CD4-positive, alpha-beta T cell (primary cell): ENCODE results near the gene IL13RA1. TPM values are rescaled to one million over a fixed set of nuclear protein-coding genes. Genes with fewer than 3 reads are reported as not detected.

Experiments
- ATAC-seq: fragments of 200-7000 bp; cut with Tn5 transposase; one replicate; pipeline ENCODE4 v1.10.0; 2022; ENCODE audit warnings: mild to moderate bottlenecking; ENCODE audit not compliant: poor library complexity
- CTCF ChIA-PET: fragments of 350-600 bp; sonication (Branson Sonifier 250); formaldehyde crosslinking; loops from one replicate; lab custom pipeline; 2021; ENCODE audit warnings: antibody characterized with exemption, inconsistent platforms; lab: Charles Lee
- POLR2A ChIA-PET: fragments of 350-600 bp; sonication (Branson Sonifier 250); formaldehyde crosslinking; loops from one replicate; lab custom pipeline; 2021; ENCODE audit warnings: antibody characterized with exemption, inconsistent platforms; lab: Charles Lee
- DNase-seq, 14 experiments: peaks; one replicate each; pipeline ENCODE4 v3.0.0-alpha.2; 2013 to 2020; ENCODE audit warnings: mixed read lengths in 2 of 14
- H3K27ac ChIP-seq, 2 donors: one replicate each; pipeline versions ENCODE4 v1.5.1 to v1.7.0; 2013; ENCODE audit warnings: low read length in 2 of 2, low read depth in 1 of 2, mild to moderate bottlenecking in 1 of 2
- H3K27me3 ChIP-seq, 2 experiments: 1 replicate in 1 of 2; 2 replicates in 1 of 2; pipeline versions ENCODE4 v1.6.1 to v1.7.0; 2013; ENCODE audit warnings: low read length in 2 of 2, control low read depth in 1 of 2, mild to moderate bottlenecking in 1 of 2, moderate library complexity in 1 of 2; ENCODE audit not compliant: insufficient read depth in 2 of 2, control insufficient read depth in 1 of 2
- H3K36me3 ChIP-seq: one replicate; pipeline ENCODE4 v1.6.1; 2013; ENCODE audit warnings: low read length, control low read depth; ENCODE audit not compliant: insufficient read depth
- H3K4me1 ChIP-seq: one replicate; pipeline ENCODE4 v1.6.1; 2013; ENCODE audit warnings: low read length, control low read depth; ENCODE audit not compliant: insufficient read depth
- H3K4me3 ChIP-seq: one replicate; pipeline ENCODE4 v1.5.1; 2013; ENCODE audit warnings: mild to moderate bottlenecking, low read length, moderate library complexity
- H3K9me3 ChIP-seq, 2 experiments: 1 replicate in 1 of 2; 2 replicates in 1 of 2; pipeline versions ENCODE4 v1.6.1 to v1.7.0; 2013; ENCODE audit warnings: low read length in 2 of 2, mild to moderate bottlenecking in 2 of 2, control low read depth in 1 of 2, moderate library complexity in 1 of 2; ENCODE audit not compliant: control insufficient read depth in 1 of 2, insufficient read depth in 1 of 2
- H3K27ac Mint-ChIP-seq: one replicate; pipeline ENCODE4 v1.8.0; 2020; ENCODE audit warnings: mixed read lengths
- H3K27me3 Mint-ChIP-seq: one replicate; pipeline ENCODE4 v1.8.0; 2021; ENCODE audit warnings: mixed read lengths
- H3K36me3 Mint-ChIP-seq: one replicate; pipeline ENCODE4 v1.8.0; 2021; ENCODE audit warnings: low read depth, mixed read lengths
- H3K4me1 Mint-ChIP-seq: one replicate; pipeline ENCODE4 v1.8.0; 2021; ENCODE audit warnings: low read depth, mixed read lengths
- H3K4me3 Mint-ChIP-seq: one replicate; pipeline ENCODE4 v1.8.0; 2020; ENCODE audit warnings: mild to moderate bottlenecking, mixed read lengths
- H3K9me3 Mint-ChIP-seq: one replicate; pipeline ENCODE4 v1.8.0; 2020; ENCODE audit warnings: mixed read lengths
- CTCF ChIP-seq: fragments of 200-600 bp; IDR thresholded peaks from one replicate; pipeline ENCODE4 v1.8.0; 2022; ENCODE audit warnings: antibody characterized with exemption, mild to moderate bottlenecking
- intact Hi-C, 2 experiments: fragments of 100-400 bp; cut with DNase I in 1 of 2; cut with micrococcal nuclease in 1 of 2; formaldehyde crosslinking; loops; one replicate each; pipeline versions ENCODE4 v1.15.1 to v1.9.0; 2023 to 2025; cut with DNase I, micrococcal nuclease
- total RNA-seq, 174 experiments: library from RNA in 2 of 174; stranded (reverse) in 2 of 174; gene quantifications; one replicate each; pipeline ENCODE4 v1.2.3 and lab custom pipeline; 2021 to 2026

IL13RA1 gene
- total RNA-seq, 2 experiments from 2014 or later = 0.69 to 0.78 TPM

- peaks cover 17% of the 10 kb centered on the region for H3K27me3 Mint-ChIP-seq
- no peaks in the 10 kb centered on the region for H3K4me1 Mint-ChIP-seq
- Histone ChIP-seq H3K36me3 (no peaks in the 10 kb centered on the region), H3K4me1 (no peaks in the 10 kb centered on the region), H3K4me3 (no peak overlapping the region), H3K27me3 (no peaks in the 10 kb centered on the region), H3K9me3 (no peaks in the 10 kb centered on the region), H3K27ac (no peak overlapping the region)
- ChIA-PET CTCF (no interaction called here), POLR2A (no interaction called here)
- intact Hi-C loops = no loop called here
- no peak overlapping the region for H3K27ac Mint-ChIP-seq
- H3K9me3 Mint-ChIP-seq = no peaks in the 10 kb centered on the region
- no peak overlapping the region for H3K4me3 Mint-ChIP-seq
- no peak for TF ChIP-seq CTCF
- ATAC-seq = no peak
- no peaks in the 10 kb centered on the region for H3K36me3 Mint-ChIP-seq
- DNase-seq = no peak
Observed at GRCh38 chrX:118773782-118774181, 46.4 kb downstream of the IL13RA1 start.

GRCh38 chrX:118779581-118779980, 52.2 kb downstream of the IL13RA1 start:
- Mint-ChIP-seq H3K36me3 (no peaks in the 10 kb centered on the region), H3K27ac (no peak overlapping the region), H3K4me1 (no peaks in the 10 kb centered on the region), H3K9me3 (no peaks in the 10 kb centered on the region), H3K27me3 (peaks cover 17% of the 10 kb centered on the region), H3K4me3 (no peak overlapping the region)
- H3K4me1 ChIP-seq = no peaks in the 10 kb centered on the region
- H3K36me3 ChIP-seq = no peaks in the 10 kb centered on the region
- CTCF ChIA-PET = no interaction called here
- DNase-seq = no peak
- H3K9me3 ChIP-seq = no peaks in the 10 kb centered on the region
- H3K27ac ChIP-seq = no peak overlapping the region
- POLR2A ChIA-PET = no interaction called here
- TF ChIP-seq CTCF = no peak
- H3K4me3 ChIP-seq = no peak overlapping the region
- no peaks in the 10 kb centered on the region for H3K27me3 ChIP-seq
- ATAC-seq = no peak
- intact Hi-C loops = no loop called here

GRCh38 chrX:118780509-118780908, 53.1 kb downstream of the IL13RA1 start:
- Mint-ChIP-seq H3K27me3 (peaks cover 11% of the 10 kb centered on the region), H3K9me3 (no peaks in the 10 kb centered on the region), H3K4me1 (no peaks in the 10 kb centered on the region), H3K36me3 (no peaks in the 10 kb centered on the region), H3K4me3 (no peak overlapping the region), H3K27ac (no peak overlapping the region)
- intact Hi-C loops = no loop called here
- DNase-seq (no peak), ATAC-seq (no peak)
- Histone ChIP-seq H3K27me3 (no peaks in the 10 kb centered on the region), H3K9me3 (no peaks in the 10 kb centered on the region), H3K4me3 (no peak overlapping the region), H3K36me3 (no peaks in the 10 kb centered on the region), H3K4me1 (no peaks in the 10 kb centered on the region), H3K27ac (no peak overlapping the region)
- POLR2A ChIA-PET = no interaction called here
- CTCF ChIA-PET = no interaction called here
- TF ChIP-seq CTCF = no peak
